Non-pigmented ciliary epithelial cell (primary cell): ENCODE data around the gene KAT2B.

Experiments used
- DNase-seq: peaks from one replicate; pipeline ENCODE4 v3.0.0-alpha.2; 2010; ENCODE audit warnings: low read depth

The KAT2B gene

GRCh38 chr3:20147361-20147760 lies 107.1 kb downstream of the KAT2B start:
- DNase-seq = no peak

- DNase-seq = no peak
These were observed 108.2 kb downstream of the KAT2B start for GRCh38 chr3:20148466-20148865.

GRCh38 chr3:20154078-20154477 lies 113.8 kb downstream of the KAT2B start:
- DNase-seq = no peak

GRCh38 chr3:20154928-20155327 lies 114.7 kb downstream of the KAT2B start:
- no peak for DNase-seq

GRCh38 chr3:20160230-20160629 lies 120.0 kb downstream of the KAT2B start:
- no peak for DNase-seq

- DNase-seq = no peak
These were observed 121.5 kb downstream of the KAT2B start for GRCh38 chr3:20161714-20162113.

GRCh38 chr3:20173844-20174410 lies 133.7 kb downstream of the KAT2B start:
- DNase-seq = no peak

- DNase-seq = no peak
These were observed 141.0 kb downstream of the KAT2B start for GRCh38 chr3:20181276-20181675.

GRCh38 chr3:20182206-20182605 lies 142.0 kb downstream of the KAT2B start:
- DNase-seq = no peak

GRCh38 chr3:20185331-20185678 lies 145.1 kb downstream of the KAT2B start:
- DNase-seq = no peak

- peak; percentile 91 for DNase-seq
These were observed 145.7 kb downstream of the KAT2B start, which contains the start of gene SGO1 for GRCh38 chr3:20185679-20186599. Gene SGO1, minus strand, starts transcription at chr3:20186206. Its CDS starts 2,179 bp downstream, at chr3:20184027.

GRCh38 chr3:20186600-20187004 lies 146.4 kb downstream of the KAT2B start:
- DNase-seq = no peak

- DNase-seq = no peak
These were observed 150.7 kb downstream of the KAT2B start for GRCh38 chr3:20190991-20191390.

- DNase-seq = no peak
These were observed 154.7 kb downstream of the KAT2B start for GRCh38 chr3:20194793-20195460.

- no peak for DNase-seq
These were observed 157.5 kb downstream of the KAT2B start for GRCh38 chr3:20197775-20198174.

- no peak for DNase-seq
These were observed 160.9 kb downstream of the KAT2B start for GRCh38 chr3:20201143-20201542.
